Measurements from ENCODE around the gene P2RX7. TPM values are rescaled to one million over a fixed set of nuclear protein-coding genes. Genes with fewer than 3 reads are reported as not detected.

The P2RX7 gene
- total and polyA plus RNA-seq, 2 donors (not counting 1 experiment from before 2014, with no cell fraction given): 1.9 to 17.2 TPM

GRCh38 chr12:121219353-121219986, 86.8 kb downstream of the P2RX7 start:
- no peak overlapping the region for H3K4me2 ChIP-seq (ENCODE audit: extremely low read depth, insufficient read depth, low read length)
- H3K4me3 ChIP-seq (replicated peaks in 1 of 4; ENCODE audit: control extremely low read depth in 1 of 4, insufficient read depth in 1 of 4, low read depth in 3 of 4, low read length in 4 of 4): no peak overlapping the region
- H3K79me2 ChIP-seq (ENCODE audit: control insufficient read depth, insufficient read depth, low read length): no peaks in the 10 kb centered on the region
- no peaks in the 10 kb centered on the region for H3K9me3 ChIP-seq (ENCODE audit: control insufficient read depth, insufficient read depth, low read depth, low read length)
- no peak for DNase-seq (ENCODE audit: low read depth in 2 of 2)
- H3K9ac ChIP-seq (ENCODE audit: insufficient read depth, low read length): no peak overlapping the region
- H3K27ac ChIP-seq (ENCODE audit: insufficient read depth, low read length): no peak overlapping the region
- H3K27me3 ChIP-seq (ENCODE audit: control insufficient read depth, insufficient read depth, low read length): no peaks in the 10 kb centered on the region
- TF ChIP-seq, protein P1, sequence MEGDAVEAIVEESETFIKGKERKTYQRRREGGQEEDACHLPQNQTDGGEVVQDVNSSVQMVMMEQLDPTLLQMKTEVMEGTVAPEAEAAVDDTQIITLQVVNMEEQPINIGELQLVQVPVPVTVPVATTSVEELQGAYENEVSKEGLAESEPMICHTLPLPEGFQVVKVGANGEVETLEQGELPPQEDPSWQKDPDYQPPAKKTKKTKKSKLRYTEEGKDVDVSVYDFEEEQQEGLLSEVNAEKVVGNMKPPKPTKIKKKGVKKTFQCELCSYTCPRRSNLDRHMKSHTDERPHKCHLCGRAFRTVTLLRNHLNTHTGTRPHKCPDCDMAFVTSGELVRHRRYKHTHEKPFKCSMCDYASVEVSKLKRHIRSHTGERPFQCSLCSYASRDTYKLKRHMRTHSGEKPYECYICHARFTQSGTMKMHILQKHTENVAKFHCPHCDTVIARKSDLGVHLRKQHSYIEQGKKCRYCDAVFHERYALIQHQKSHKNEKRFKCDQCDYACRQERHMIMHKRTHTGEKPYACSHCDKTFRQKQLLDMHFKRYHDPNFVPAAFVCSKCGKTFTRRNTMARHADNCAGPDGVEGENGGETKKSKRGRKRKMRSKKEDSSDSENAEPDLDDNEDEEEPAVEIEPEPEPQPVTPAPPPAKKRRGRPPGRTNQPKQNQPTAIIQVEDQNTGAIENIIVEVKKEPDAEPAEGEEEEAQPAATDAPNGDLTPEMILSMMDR (conservative IDR thresholded peaks at IDR 0.05 in 1 of 2, IDR thresholded peaks at IDR 0.05 in 1 of 2; ENCODE audit: low read depth in 1 of 2, low read length in 2 of 2): no peak
- TF ChIP-seq EZH2 (IDR thresholded peaks at IDR 0.05; ENCODE audit: low read length, missing control alignments): no peak
- peaks cover 12% of the 10 kb centered on the region for H3K36me3 ChIP-seq (ENCODE audit: control insufficient read depth, insufficient read depth, low read length)
- no peaks in the 10 kb centered on the region for H4K20me1 ChIP-seq (ENCODE audit: control insufficient read depth, extremely low read depth, insufficient read depth, low read length)
- peaks cover 5% of the 10 kb centered on the region for H3K4me1 ChIP-seq (ENCODE audit: control insufficient read depth, extremely low read depth, insufficient read depth, low read length)
- no peak overlapping the region for H2AFZ ChIP-seq (ENCODE audit: low read length)

GRCh38 chr12:121222847-121223246, 90.2 kb downstream of the P2RX7 start:
- Histone ChIP-seq H3K27ac (ENCODE audit: insufficient read depth, low read length) (no peak overlapping the region), H3K4me3 (replicated peaks in 1 of 4; ENCODE audit: control extremely low read depth in 1 of 4, insufficient read depth in 1 of 4, low read depth in 3 of 4, low read length in 4 of 4) (no peak overlapping the region), H3K9me3 (ENCODE audit: control insufficient read depth, insufficient read depth, low read depth, low read length) (no peaks in the 10 kb centered on the region), H3K36me3 (ENCODE audit: control insufficient read depth, insufficient read depth, low read length) (peaks cover 10% of the 10 kb centered on the region), H3K79me2 (ENCODE audit: control insufficient read depth, insufficient read depth, low read length) (no peaks in the 10 kb centered on the region), H3K4me2 (ENCODE audit: extremely low read depth, insufficient read depth, low read length) (no peak overlapping the region), H2AFZ (ENCODE audit: low read length) (no peak overlapping the region), H3K4me1 (ENCODE audit: control insufficient read depth, extremely low read depth, insufficient read depth, low read length) (no peaks in the 10 kb centered on the region), H4K20me1 (ENCODE audit: control insufficient read depth, extremely low read depth, insufficient read depth, low read length) (no peaks in the 10 kb centered on the region), H3K9ac (ENCODE audit: insufficient read depth, low read length) (no peak overlapping the region), H3K27me3 (ENCODE audit: control insufficient read depth, insufficient read depth, low read length) (no peaks in the 10 kb centered on the region)
- no peak for DNase-seq (ENCODE audit: low read depth in 2 of 2)
- no peak for TF ChIP-seq EZH2 (IDR thresholded peaks at IDR 0.05; ENCODE audit: low read length, missing control alignments)
- TF ChIP-seq, protein P1 (conservative IDR thresholded peaks at IDR 0.05 in 1 of 2, IDR thresholded peaks at IDR 0.05 in 1 of 2; ENCODE audit: low read depth in 1 of 2, low read length in 2 of 2): no peak

GRCh38 chr12:121223292-121224285, 90.9 kb downstream of the P2RX7 start:
- no peak for DNase-seq (ENCODE audit: low read depth in 2 of 2)
- no peak overlapping the region for H2AFZ ChIP-seq (ENCODE audit: low read length)
- no peaks in the 10 kb centered on the region for H3K27me3 ChIP-seq (ENCODE audit: control insufficient read depth, insufficient read depth, low read length)
- no peaks in the 10 kb centered on the region for H4K20me1 ChIP-seq (ENCODE audit: control insufficient read depth, extremely low read depth, insufficient read depth, low read length)
- no peak overlapping the region for H3K4me3 ChIP-seq (replicated peaks in 1 of 4; ENCODE audit: control extremely low read depth in 1 of 4, insufficient read depth in 1 of 4, low read depth in 3 of 4, low read length in 4 of 4)
- H3K79me2 ChIP-seq (ENCODE audit: control insufficient read depth, insufficient read depth, low read length): no peaks in the 10 kb centered on the region
- H3K9me3 ChIP-seq (ENCODE audit: control insufficient read depth, insufficient read depth, low read depth, low read length): no peaks in the 10 kb centered on the region
- H3K36me3 ChIP-seq (ENCODE audit: control insufficient read depth, insufficient read depth, low read length): peaks cover 10% of the 10 kb centered on the region
- no peak for TF ChIP-seq EZH2 (IDR thresholded peaks at IDR 0.05; ENCODE audit: low read length, missing control alignments)
- TF ChIP-seq, protein P1 (conservative IDR thresholded peaks at IDR 0.05 in 1 of 2, IDR thresholded peaks at IDR 0.05 in 1 of 2; ENCODE audit: low read depth in 1 of 2, low read length in 2 of 2): peak in 1 of 2 donors; percentile 11
- H3K27ac ChIP-seq (ENCODE audit: insufficient read depth, low read length): no peak overlapping the region
- H3K9ac ChIP-seq (ENCODE audit: insufficient read depth, low read length): no peak overlapping the region
- no peaks in the 10 kb centered on the region for H3K4me1 ChIP-seq (ENCODE audit: control insufficient read depth, extremely low read depth, insufficient read depth, low read length)
- H3K4me2 ChIP-seq (ENCODE audit: extremely low read depth, insufficient read depth, low read length): no peak overlapping the region
